Ishikawa (cell line): Measurements from ENCODE around the gene MYB.

ENCODE experiments used
- RAD21 ChIP-seq: IDR thresholded peaks from 2 replicates; pipeline ENCODE4 v1.6.1; 2012; ENCODE audit warnings: low read depth
- REST ChIP-seq: IDR thresholded peaks from 2 replicates; pipeline ENCODE4 v1.6.1; 2012; ENCODE audit warnings: low read depth, mild to moderate bottlenecking

- TF ChIP-seq REST, result no peak
- no peak for TF ChIP-seq RAD21
These were observed 87.6 kb downstream of the MYB start for GRCh38 chr6:135268740-135269139.
